HEK293T (cell line): ENCODE results near the gene ANKRD27.

Source experiments
- ARNT ChIP-seq: fragments of 450-650 bp; IDR thresholded peaks from 2 replicates; pipeline ENCODE4 v1.6.1; 2017; ENCODE audit warnings: mild to moderate bottlenecking
- BHLHE40 ChIP-seq: fragments of 450-650 bp; IDR thresholded peaks from 2 replicates; pipeline ENCODE4 v1.6.1; 2016; ENCODE audit warnings: mild to moderate bottlenecking, moderate library complexity, borderline replicate concordance
- NFRKB ChIP-seq: fragments of 450-650 bp; IDR thresholded peaks from 2 replicates; pipeline ENCODE4 v1.6.1; 2016; ENCODE audit warnings: mild to moderate bottlenecking, moderate library complexity
- PKNOX1 ChIP-seq: fragments of 450-650 bp; IDR thresholded peaks from 2 replicates; pipeline ENCODE4 v1.6.1; 2016
- SP1 ChIP-seq: fragments of 450-650 bp; IDR thresholded peaks from 2 replicates; pipeline ENCODE4 v1.6.1; 2017

GRCh38 chr19:32718286-32718685 lies 43.3 kb upstream of the ANKRD27 start:
- TF ChIP-seq ARNT (no peak), PKNOX1 (no peak), BHLHE40 (no peak), NFRKB (no peak), SP1 (no peak)
